WTC11 (cell line): ENCODE results near the gene ADARB2.

ENCODE experiments used
- AFF4 ChIP-seq: sonication (generic); formaldehyde crosslinking; IDR thresholded peaks from 2 replicates; pipeline ENCODE4 v1.8.1; 2023; ENCODE audit warnings: mild to moderate bottlenecking, missing genetic modification reagents, borderline replicate concordance
- NFE2L1 ChIP-seq: sonication (generic); formaldehyde crosslinking; IDR thresholded peaks from 2 replicates; pipeline ENCODE4 v1.8.1; 2023; ENCODE audit warnings: missing genetic modification reagents
- RELA ChIP-seq: sonication (generic); formaldehyde crosslinking; IDR thresholded peaks from 2 replicates; pipeline ENCODE4 v1.8.1; 2022; ENCODE audit warnings: missing genetic modification reagents, mild to moderate bottlenecking, borderline replicate concordance
- ZNF121 ChIP-seq: sonication (generic); formaldehyde crosslinking; IDR thresholded peaks from 2 replicates; pipeline ENCODE4 v1.8.0; 2023; ENCODE audit warnings: missing genetic modification reagents
- TF ChIP-seq, protein P1 (sequence below): fragments of 200-600 bp; IDR thresholded peaks from 2 replicates; pipeline ENCODE4 v1.8.0; 2022; ENCODE audit warnings: antibody characterized with exemption

GRCh38 chr10:1411451-1411850, 325.9 kb downstream of the ADARB2 start:
- TF ChIP-seq, protein P1, sequence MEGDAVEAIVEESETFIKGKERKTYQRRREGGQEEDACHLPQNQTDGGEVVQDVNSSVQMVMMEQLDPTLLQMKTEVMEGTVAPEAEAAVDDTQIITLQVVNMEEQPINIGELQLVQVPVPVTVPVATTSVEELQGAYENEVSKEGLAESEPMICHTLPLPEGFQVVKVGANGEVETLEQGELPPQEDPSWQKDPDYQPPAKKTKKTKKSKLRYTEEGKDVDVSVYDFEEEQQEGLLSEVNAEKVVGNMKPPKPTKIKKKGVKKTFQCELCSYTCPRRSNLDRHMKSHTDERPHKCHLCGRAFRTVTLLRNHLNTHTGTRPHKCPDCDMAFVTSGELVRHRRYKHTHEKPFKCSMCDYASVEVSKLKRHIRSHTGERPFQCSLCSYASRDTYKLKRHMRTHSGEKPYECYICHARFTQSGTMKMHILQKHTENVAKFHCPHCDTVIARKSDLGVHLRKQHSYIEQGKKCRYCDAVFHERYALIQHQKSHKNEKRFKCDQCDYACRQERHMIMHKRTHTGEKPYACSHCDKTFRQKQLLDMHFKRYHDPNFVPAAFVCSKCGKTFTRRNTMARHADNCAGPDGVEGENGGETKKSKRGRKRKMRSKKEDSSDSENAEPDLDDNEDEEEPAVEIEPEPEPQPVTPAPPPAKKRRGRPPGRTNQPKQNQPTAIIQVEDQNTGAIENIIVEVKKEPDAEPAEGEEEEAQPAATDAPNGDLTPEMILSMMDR = no peak
- TF ChIP-seq NFE2L1 (CRISPR knock-in tag) = no peak
- no peak for TF ChIP-seq AFF4 (CRISPR knock-in tag)
- TF ChIP-seq RELA (CRISPR knock-in tag) = no peak
- TF ChIP-seq ZNF121 = no peak
